H9 (cell line): ENCODE results near the gene TERB1. TPM values are rescaled to one million over a fixed set of nuclear protein-coding genes. Genes with fewer than 3 reads are reported as not detected.

Experiments
- DNase-seq: peaks from one replicate; pipeline ENCODE4 v3.0.0-alpha.2; 2017
- H2AFZ ChIP-seq: one replicate; pipeline ENCODE4 v1.6.1; 2013; ENCODE audit warnings: mild to moderate bottlenecking, low read length, control low read depth, moderate library complexity
- H2AK5ac ChIP-seq: 2 replicates; pipeline ENCODE4 v1.6.1; 2013; ENCODE audit warnings: low read length, control low read depth, mixed read lengths; ENCODE audit not compliant: insufficient read length
- H2BK120ac ChIP-seq: one replicate; pipeline ENCODE4 v1.6.1; 2013; ENCODE audit warnings: low read depth, mild to moderate bottlenecking, low read length, control low read depth, inconsistent platforms; ENCODE audit not compliant: poor library complexity, severe bottlenecking
- H2BK12ac ChIP-seq: 2 replicates; pipeline ENCODE4 v1.6.1; 2013; ENCODE audit warnings: low read length, control low read depth, mixed read lengths, low read depth; ENCODE audit not compliant: insufficient read length
- H2BK15ac ChIP-seq: 2 replicates; pipeline ENCODE4 v1.6.1; 2013; ENCODE audit warnings: low read depth, low read length, control low read depth
- H2BK20ac ChIP-seq: one replicate; pipeline ENCODE4 v1.6.1; 2013; ENCODE audit warnings: low read depth, mild to moderate bottlenecking, low read length, control low read depth, inconsistent platforms; ENCODE audit not compliant: poor library complexity, severe bottlenecking
- H2BK5ac ChIP-seq: 2 replicates; pipeline ENCODE4 v1.6.1; 2013; ENCODE audit warnings: low read length, control low read depth, mixed read lengths; ENCODE audit not compliant: insufficient read length
- H3K14ac ChIP-seq: 2 replicates; pipeline ENCODE4 v1.6.1; 2013; ENCODE audit warnings: low read length, control low read depth; ENCODE audit not compliant: insufficient read depth
- H3K18ac ChIP-seq: 2 replicates; pipeline ENCODE4 v1.6.1; 2013; ENCODE audit warnings: low read depth, mild to moderate bottlenecking, mixed read lengths, low read length, control low read depth; ENCODE audit not compliant: insufficient read length
- H3K23ac ChIP-seq: 2 replicates; pipeline ENCODE4 v1.6.1; 2013; ENCODE audit warnings: low read length, control low read depth, mixed read lengths, low read depth; ENCODE audit not compliant: insufficient read length
- H3K23me2 ChIP-seq: 2 replicates; pipeline ENCODE4 v1.6.1; 2013; ENCODE audit warnings: low read depth, mild to moderate bottlenecking, mixed read lengths, low read length, control low read depth; ENCODE audit not compliant: insufficient read length, poor library complexity, severe bottlenecking
- H3K27ac ChIP-seq: 2 replicates; pipeline ENCODE4 v1.5.1; 2013; ENCODE audit warnings: low read length, control low read depth, mixed read lengths, low read depth; ENCODE audit not compliant: insufficient read length
- H3K27me3 ChIP-seq: 2 replicates; pipeline ENCODE4 v1.6.1; 2013; ENCODE audit warnings: low read length, control low read depth, inconsistent platforms; ENCODE audit not compliant: insufficient read depth
- H3K4ac ChIP-seq: 2 replicates; pipeline ENCODE4 v1.6.1; 2013; ENCODE audit warnings: low read depth, mild to moderate bottlenecking, control low read depth, inconsistent platforms, low read length, moderate library complexity
- H3K4me1 ChIP-seq: 2 replicates; pipeline ENCODE4 v1.6.1; 2013; ENCODE audit warnings: low read length, control low read depth, inconsistent platforms; ENCODE audit not compliant: insufficient read depth
- H3K4me2 ChIP-seq: 2 replicates; pipeline ENCODE4 v1.6.1; 2013; ENCODE audit warnings: low read length, control low read depth, mixed read lengths; ENCODE audit not compliant: insufficient read length, insufficient read depth
- H3K56ac ChIP-seq: 2 replicates; pipeline ENCODE4 v1.6.1; 2013; ENCODE audit warnings: low read depth, mild to moderate bottlenecking, mixed read lengths, low read length, control low read depth; ENCODE audit not compliant: insufficient read length
- H3K79me1 ChIP-seq: 2 replicates; pipeline ENCODE4 v1.6.1; 2013; ENCODE audit warnings: low read depth, mild to moderate bottlenecking, moderate library complexity, low read length, control low read depth, inconsistent platforms; ENCODE audit not compliant: insufficient read depth, poor library complexity, severe bottlenecking
- H3K79me2 ChIP-seq: 2 replicates; pipeline ENCODE4 v1.6.1; 2013; ENCODE audit warnings: low read length, control low read depth, inconsistent platforms; ENCODE audit not compliant: insufficient read depth
- H3K9ac ChIP-seq: 2 replicates; pipeline ENCODE4 v1.6.1; 2013; ENCODE audit warnings: low read length, control low read depth, mixed read lengths; ENCODE audit not compliant: insufficient read length; ENCODE audit errors: extremely low read depth
- H3K9me3 ChIP-seq: one replicate; pipeline ENCODE4 v1.6.1; 2013; ENCODE audit warnings: low read depth, low read length, inconsistent platforms; ENCODE audit not compliant: control insufficient read depth
- H3T11ph ChIP-seq: one replicate; pipeline ENCODE4 v1.6.1; 2013; ENCODE audit warnings: mild to moderate bottlenecking, low read length, control low read depth, inconsistent platforms
- H4K20me1 ChIP-seq: one replicate; pipeline ENCODE4 v1.6.1; 2013; ENCODE audit not compliant: control insufficient read depth, insufficient read length, insufficient read depth
- H4K5ac ChIP-seq: 2 replicates; pipeline ENCODE4 v1.6.1; 2013; ENCODE audit warnings: low read depth, mild to moderate bottlenecking, mixed read lengths, low read length, control low read depth; ENCODE audit not compliant: insufficient read length
- H4K8ac ChIP-seq: replicated peaks from 2 replicates; pipeline ENCODE4 v1.6.1; 2013; ENCODE audit warnings: low read length, control low read depth, mixed read lengths, low read depth; ENCODE audit not compliant: insufficient read length
- H4K91ac ChIP-seq: 2 replicates; pipeline ENCODE4 v1.6.1; 2013; ENCODE audit warnings: low read depth, mild to moderate bottlenecking, moderate library complexity, mixed read lengths, low read length, control low read depth; ENCODE audit not compliant: insufficient read length
- H3K27ac Mint-ChIP-seq, 3 experiments: 2 replicates in 2 of 3; 3 replicates in 1 of 3; pipeline ENCODE4 v1.8.0; 2020 to 2021; ENCODE audit warnings: mixed read lengths in 3 of 3, mild to moderate bottlenecking in 1 of 3, moderate library complexity in 1 of 3
- H3K27me3 Mint-ChIP-seq: 2 replicates; pipeline ENCODE4 v1.8.0; 2021; ENCODE audit warnings: low read depth, mild to moderate bottlenecking, moderate library complexity, mixed read lengths
- H3K36me3 Mint-ChIP-seq, 3 experiments: 2 replicates in 2 of 3; 3 replicates in 1 of 3; pipeline ENCODE4 v1.8.0; 2020 to 2021; ENCODE audit warnings: low read depth in 3 of 3, mixed read lengths in 3 of 3; ENCODE audit not compliant: insufficient read depth in 1 of 3
- H3K4me1 Mint-ChIP-seq, 2 experiments: 2 replicates each; pipeline ENCODE4 v1.8.0; 2020; ENCODE audit warnings: mixed read lengths in 2 of 2
- H3K4me3 Mint-ChIP-seq, 2 experiments: 2 replicates in 1 of 2; 3 replicates in 1 of 2; pipeline ENCODE4 v1.8.0; 2020 to 2021; ENCODE audit warnings: mild to moderate bottlenecking in 2 of 2, mixed read lengths in 2 of 2, moderate library complexity in 1 of 2
- H3K9me3 Mint-ChIP-seq, 2 experiments: 2 replicates in 1 of 2; 3 replicates in 1 of 2; pipeline ENCODE4 v1.8.0; 2020; ENCODE audit warnings: mild to moderate bottlenecking in 2 of 2, mixed read lengths in 2 of 2, moderate library complexity in 1 of 2
- CTCF ChIP-seq: fragments of 200-600 bp; sonication (generic); conservative IDR thresholded peaks from 3 replicates; pipeline ENCODE4 v1.8.0; 2021; ENCODE audit warnings: antibody characterized with exemption, mild to moderate bottlenecking
- WGBS: extraction: QIAGEN DNeasy Blood & Tissue Kit; methylation state at CpG from one replicate; pipeline ENCODE4 v1.1.7; 2013; ENCODE audit warnings: missing lambda C conversion rate, low lambda C conversion rate, mixed read lengths; ENCODE audit not compliant: insufficient read length; ENCODE audit errors: extremely low coverage; 5-methylcytosine and 5-hydroxymethylcytosine counted together
- total RNA-seq: library from RNA; stranded (reverse); gene quantifications from 2 replicates; pipeline ENCODE4 v1.2.1, GENCODE V29; 2021

TERB1 gene
- total RNA-seq, 1 experiment from 2014 or later = not detected

GRCh38 chr16:66735891-66736290 is 65.5 kb downstream of the TERB1 start:
- H3K4me1 ChIP-seq = no peaks in the 10 kb centered on the region
- H3K79me1 ChIP-seq = peaks cover 11% of the 10 kb centered on the region
- H3K4me2 ChIP-seq = no peak overlapping the region
- no peak overlapping the region for H3K27ac ChIP-seq
- no peaks in the 10 kb centered on the region for H3K9me3 ChIP-seq
- H3K79me2 ChIP-seq = peaks cover 5% of the 10 kb centered on the region; the same call in 1 of the 2 replicates
- H2BK120ac ChIP-seq = no peak overlapping the region
- no peak overlapping the region for H2BK12ac ChIP-seq
- no peak overlapping the region for H3K4ac ChIP-seq
- H3K27me3 ChIP-seq = no peaks in the 10 kb centered on the region
- H4K5ac ChIP-seq = no peak overlapping the region
- no peaks in the 10 kb centered on the region for H3K27me3 Mint-ChIP-seq
- DNase-seq = no peak
- no peak overlapping the region for H3T11ph ChIP-seq
- no peak overlapping the region for H4K8ac ChIP-seq
- H3K14ac ChIP-seq = no peak overlapping the region
- no peak overlapping the region for H3K18ac ChIP-seq
- H3K4me1 Mint-ChIP-seq = peaks cover 22 to 24% of the 10 kb centered on the region in 2 experiments
- no peak overlapping the region for H2BK20ac ChIP-seq
- peak overlapping the region in 2 of 3 experiments; percentile 29 to 73; a peak in 5 of 7 replicates for H3K27ac Mint-ChIP-seq
- TF ChIP-seq CTCF = no peak
- H4K91ac ChIP-seq = no peak overlapping the region
- H2AFZ ChIP-seq = no peak overlapping the region
- WGBS = no CpG with 5 or more reads among the region's 4 CpGs
- no peak overlapping the region for H2AK5ac ChIP-seq
- no peak overlapping the region for H3K56ac ChIP-seq
- H2BK15ac ChIP-seq = no peak overlapping the region
- H2BK5ac ChIP-seq = no peak overlapping the region
- no peaks in the 10 kb centered on the region for H3K9me3 Mint-ChIP-seq
- peaks cover 62 to 86% (median 86%) of the 10 kb centered on the region in 3 experiments for H3K36me3 Mint-ChIP-seq
- no peaks in the 10 kb centered on the region for H3K23me2 ChIP-seq
- H3K23ac ChIP-seq = no peak overlapping the region
- no peak overlapping the region for H3K4me3 Mint-ChIP-seq
- H4K20me1 ChIP-seq = no peaks in the 10 kb centered on the region
- no peak overlapping the region for H3K9ac ChIP-seq
